ENCODE measurements around the gene CDH8.

Gene CDH8

GRCh38 chr16:61659936-61660335 is 376.3 kb downstream of the CDH8 start:
- H3K4me3 ChIP-seq (ENCODE audit: extremely low read depth, insufficient read depth, low read length, poor library complexity, severe bottlenecking): no peak overlapping the region
- H3K9me3 ChIP-seq (ENCODE audit: control insufficient read depth, low read length): no peaks in the 10 kb centered on the region
- no peaks in the 10 kb centered on the region for H3K36me3 ChIP-seq (ENCODE audit: control insufficient read depth, insufficient read depth, low read length)
- H3K4me1 ChIP-seq (ENCODE audit: control insufficient read depth, insufficient read depth, low read length, poor library complexity, severe bottlenecking): no peaks in the 10 kb centered on the region
- no peak overlapping the region for H3K27ac ChIP-seq (ENCODE audit: low read depth, low read length, severe bottlenecking)

DNA sequence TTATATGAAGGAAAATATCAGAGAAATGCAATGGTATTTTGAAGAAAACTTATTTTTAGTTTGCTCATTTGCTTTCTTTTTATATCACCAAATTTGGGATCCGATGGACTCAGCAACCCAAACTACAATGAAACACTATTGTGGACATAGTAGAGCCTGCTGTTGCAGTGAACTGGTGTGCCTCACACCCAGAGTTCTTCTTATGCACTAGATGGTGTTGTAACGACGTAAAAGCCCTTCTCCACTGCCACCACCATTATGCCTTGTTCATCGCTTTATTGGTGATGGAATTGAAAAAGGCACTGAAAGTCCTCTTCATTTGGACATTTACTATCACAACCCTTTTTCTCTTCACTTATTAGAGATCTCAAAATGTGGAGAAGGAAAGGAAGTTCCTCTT is 381.3 kb downstream of the CDH8 start:
- Histone ChIP-seq H3K4me3 (ENCODE audit: extremely low read depth, insufficient read depth, low read length, poor library complexity, severe bottlenecking) (no peak overlapping the region), H3K36me3 (ENCODE audit: control insufficient read depth, insufficient read depth, low read length) (no peaks in the 10 kb centered on the region), H3K4me1 (ENCODE audit: control insufficient read depth, insufficient read depth, low read length, poor library complexity, severe bottlenecking) (no peaks in the 10 kb centered on the region), H3K9me3 (ENCODE audit: control insufficient read depth, low read length) (no peaks in the 10 kb centered on the region), H3K27ac (ENCODE audit: low read depth, low read length, severe bottlenecking) (no peak overlapping the region)
- WGBS, 2 experiments (ENCODE audit: insufficient coverage in 2 of 2): 100% methylated on average over 1 of the region's 4 CpGs; no CpG with 5 or more reads in 1 of the 2 experiments

- Histone ChIP-seq H3K36me3 (ENCODE audit: control insufficient read depth, insufficient read depth, low read length) (no peaks in the 10 kb centered on the region), H3K4me3 (ENCODE audit: extremely low read depth, insufficient read depth, low read length, poor library complexity, severe bottlenecking) (no peak overlapping the region), H3K9me3 (ENCODE audit: control insufficient read depth, low read length) (no peaks in the 10 kb centered on the region), H3K27ac (ENCODE audit: low read depth, low read length, severe bottlenecking) (no peak overlapping the region), H3K4me1 (ENCODE audit: control insufficient read depth, insufficient read depth, low read length, poor library complexity, severe bottlenecking) (no peaks in the 10 kb centered on the region)
- 91 to 92% methylated on average over 7 of the region's 7 CpGs for WGBS, 2 experiments (ENCODE audit: insufficient coverage in 2 of 2)
Measured at GRCh38 chr16:61653544-61653943, 382.7 kb downstream of the CDH8 start.

- H3K9me3 ChIP-seq (ENCODE audit: control insufficient read depth, low read length): no peaks in the 10 kb centered on the region
- no peaks in the 10 kb centered on the region for H3K4me1 ChIP-seq (ENCODE audit: control insufficient read depth, insufficient read depth, low read length, poor library complexity, severe bottlenecking)
- no peak overlapping the region for H3K4me3 ChIP-seq (ENCODE audit: extremely low read depth, insufficient read depth, low read length, poor library complexity, severe bottlenecking)
- H3K27ac ChIP-seq (ENCODE audit: low read depth, low read length, severe bottlenecking): no peak overlapping the region
- no peaks in the 10 kb centered on the region for H3K36me3 ChIP-seq (ENCODE audit: control insufficient read depth, insufficient read depth, low read length)
Measured at GRCh38 chr16:61645561-61645960, 390.7 kb downstream of the CDH8 start.

- Histone ChIP-seq H3K27ac (ENCODE audit: low read depth, low read length, severe bottlenecking) (no peak overlapping the region), H3K36me3 (ENCODE audit: control insufficient read depth, insufficient read depth, low read length) (no peaks in the 10 kb centered on the region), H3K9me3 (ENCODE audit: control insufficient read depth, low read length) (no peaks in the 10 kb centered on the region), H3K4me3 (ENCODE audit: extremely low read depth, insufficient read depth, low read length, poor library complexity, severe bottlenecking) (no peak overlapping the region), H3K4me1 (ENCODE audit: control insufficient read depth, insufficient read depth, low read length, poor library complexity, severe bottlenecking) (no peaks in the 10 kb centered on the region)
- no CpG with 5 or more reads among the region's 3 CpGs for WGBS, 2 experiments (ENCODE audit: insufficient coverage in 2 of 2)
Measured at GRCh38 chr16:61644736-61645135, 391.5 kb downstream of the CDH8 start.

DNA sequence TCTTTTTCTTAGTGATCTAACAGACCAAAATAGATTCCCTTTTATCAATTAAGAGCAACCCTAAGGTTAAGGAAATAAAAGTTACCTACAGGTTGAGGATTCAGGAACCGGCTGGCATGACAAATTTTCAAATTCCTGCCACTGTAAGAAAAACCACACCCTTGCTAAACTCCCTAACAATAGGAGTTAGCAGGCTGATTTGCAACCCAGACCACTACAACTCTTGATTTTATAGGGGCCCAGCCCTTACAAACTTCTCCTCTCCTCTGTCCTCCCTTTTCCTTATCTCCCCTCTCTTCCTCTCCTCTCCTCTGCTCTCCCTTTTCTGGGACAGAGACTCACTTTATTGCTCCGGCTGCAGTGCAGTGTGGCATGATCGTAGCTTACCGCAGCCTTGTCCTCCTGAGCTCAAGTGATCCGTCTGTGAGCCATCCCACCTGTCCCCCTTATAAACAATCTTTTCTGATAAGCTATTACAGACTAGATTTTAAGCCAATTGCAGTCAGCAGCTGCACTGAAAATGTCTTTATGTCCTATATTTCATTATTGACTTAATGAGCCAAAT is 418.9 kb downstream of the CDH8 start:
- no peak overlapping the region for H3K27ac ChIP-seq (ENCODE audit: low read depth, low read length, severe bottlenecking)
- H3K36me3 ChIP-seq (ENCODE audit: control insufficient read depth, insufficient read depth, low read length): no peaks in the 10 kb centered on the region
- no peaks in the 10 kb centered on the region for H3K4me1 ChIP-seq (ENCODE audit: control insufficient read depth, insufficient read depth, low read length, poor library complexity, severe bottlenecking)
- H3K4me3 ChIP-seq (ENCODE audit: extremely low read depth, insufficient read depth, low read length, poor library complexity, severe bottlenecking): no peak overlapping the region
- 66 to 75% methylated on average over 4 to 5 of the region's 5 CpGs for WGBS, 2 experiments (ENCODE audit: insufficient coverage in 2 of 2)
- no peaks in the 10 kb centered on the region for H3K9me3 ChIP-seq (ENCODE audit: control insufficient read depth, low read length)

DNA sequence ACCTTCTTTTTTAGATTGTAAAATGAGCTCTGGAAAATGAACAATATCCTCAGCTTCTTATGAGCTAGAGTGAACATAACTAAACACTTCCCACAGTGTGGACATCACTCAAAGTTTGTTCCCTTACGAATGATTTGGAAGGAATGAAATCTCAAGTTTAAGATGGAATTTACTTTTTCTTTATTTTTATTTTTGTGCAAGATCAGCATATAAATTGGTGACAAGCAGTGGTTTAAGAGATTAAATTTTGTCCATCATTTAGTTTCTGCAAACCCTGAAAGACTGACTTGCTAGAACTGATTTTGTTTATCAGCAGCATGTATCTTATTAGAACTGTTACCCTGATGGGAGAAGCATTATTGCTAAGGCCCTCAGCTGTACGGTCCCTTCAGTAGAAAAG is 420.1 kb downstream of the CDH8 start:
- Histone ChIP-seq H3K4me1 (ENCODE audit: control insufficient read depth, insufficient read depth, low read length, poor library complexity, severe bottlenecking) (no peaks in the 10 kb centered on the region), H3K9me3 (ENCODE audit: control insufficient read depth, low read length) (no peaks in the 10 kb centered on the region), H3K4me3 (ENCODE audit: extremely low read depth, insufficient read depth, low read length, poor library complexity, severe bottlenecking) (no peak overlapping the region), H3K36me3 (ENCODE audit: control insufficient read depth, insufficient read depth, low read length) (no peaks in the 10 kb centered on the region), H3K27ac (ENCODE audit: low read depth, low read length, severe bottlenecking) (no peak overlapping the region)
- WGBS, 2 experiments (ENCODE audit: insufficient coverage in 2 of 2): 100% methylated on average over 1 of the region's 2 CpGs

DNA sequence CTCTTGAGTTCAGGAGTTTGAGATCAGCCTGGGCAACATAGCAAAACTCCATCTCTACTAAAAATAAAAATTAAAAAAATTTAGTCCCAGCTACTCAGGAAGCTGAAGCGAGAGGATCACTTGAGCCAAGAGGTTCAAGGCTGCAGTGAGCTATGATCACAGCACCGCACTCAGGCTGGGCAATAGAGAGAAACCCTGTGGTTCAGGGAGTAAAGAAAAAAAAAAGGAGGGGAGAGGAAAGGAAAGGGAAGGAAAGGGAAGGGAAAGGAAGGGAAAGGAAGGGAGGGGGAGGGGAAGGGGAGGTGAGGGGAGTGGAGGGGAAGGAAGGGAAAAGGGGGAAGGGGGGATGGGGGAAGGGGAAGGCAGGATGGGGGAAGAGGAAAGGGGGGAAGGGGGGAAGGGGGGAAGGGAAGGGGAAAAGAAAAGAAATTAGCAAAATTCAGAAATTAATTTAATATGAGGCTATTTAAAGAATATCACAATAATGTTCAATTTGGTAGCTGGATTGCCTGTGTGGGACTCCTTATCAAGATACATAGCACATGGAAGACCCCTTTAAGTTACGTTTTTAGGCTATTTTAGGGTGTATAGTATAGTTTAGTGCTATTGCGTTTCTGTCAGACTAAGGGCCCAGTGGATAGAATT is 424.3 kb downstream of the CDH8 start:
- no peak overlapping the region for H3K4me3 ChIP-seq (ENCODE audit: extremely low read depth, insufficient read depth, low read length, poor library complexity, severe bottlenecking)
- 83 to 100% methylated on average over 1 to 2 of the region's 4 CpGs for WGBS, 2 experiments (ENCODE audit: insufficient coverage in 2 of 2)
- H3K27ac ChIP-seq (ENCODE audit: low read depth, low read length, severe bottlenecking): no peak overlapping the region
- no peaks in the 10 kb centered on the region for H3K9me3 ChIP-seq (ENCODE audit: control insufficient read depth, low read length)
- H3K36me3 ChIP-seq (ENCODE audit: control insufficient read depth, insufficient read depth, low read length): no peaks in the 10 kb centered on the region
- no peaks in the 10 kb centered on the region for H3K4me1 ChIP-seq (ENCODE audit: control insufficient read depth, insufficient read depth, low read length, poor library complexity, severe bottlenecking)

DNA sequence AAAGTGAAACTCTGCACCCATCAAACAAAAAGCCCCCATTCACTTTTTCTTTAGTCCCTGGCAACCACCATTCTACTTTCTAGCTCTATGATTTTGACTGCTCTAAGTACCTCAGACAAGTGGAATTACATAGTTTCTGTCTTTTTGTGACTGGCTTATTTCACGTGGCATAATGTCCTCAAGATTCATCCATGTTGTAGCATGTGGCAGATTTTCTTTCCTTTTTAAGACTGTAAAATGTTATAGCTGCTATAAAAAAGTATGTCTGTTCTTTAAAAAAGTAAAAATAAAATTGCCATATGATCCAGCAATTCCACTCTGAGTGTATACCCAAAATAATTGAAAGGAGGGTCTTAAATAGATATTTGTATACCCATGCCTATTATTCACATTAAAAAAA is 429.7 kb downstream of the CDH8 start:
- no peaks in the 10 kb centered on the region for H3K36me3 ChIP-seq (ENCODE audit: control insufficient read depth, insufficient read depth, low read length)
- WGBS, 2 experiments (ENCODE audit: insufficient coverage in 2 of 2): no CpG with 5 or more reads among the region's 1 CpG
- H3K27ac ChIP-seq (ENCODE audit: low read depth, low read length, severe bottlenecking): no peak overlapping the region
- H3K4me1 ChIP-seq (ENCODE audit: control insufficient read depth, insufficient read depth, low read length, poor library complexity, severe bottlenecking): no peaks in the 10 kb centered on the region
- H3K4me3 ChIP-seq (ENCODE audit: extremely low read depth, insufficient read depth, low read length, poor library complexity, severe bottlenecking): no peak overlapping the region
- no peaks in the 10 kb centered on the region for H3K9me3 ChIP-seq (ENCODE audit: control insufficient read depth, low read length)

Data from mesodermal cell (in vitro differentiated cells).